Measurements from ENCODE around the gene ATP2C2. TPM values are rescaled to one million over a fixed set of nuclear protein-coding genes. Genes with fewer than 3 reads are reported as not detected.

Gene ATP2C2
- total and polyA plus RNA-seq, 2 experiments from 2014 or later, result 2.1 TPM

DNA sequence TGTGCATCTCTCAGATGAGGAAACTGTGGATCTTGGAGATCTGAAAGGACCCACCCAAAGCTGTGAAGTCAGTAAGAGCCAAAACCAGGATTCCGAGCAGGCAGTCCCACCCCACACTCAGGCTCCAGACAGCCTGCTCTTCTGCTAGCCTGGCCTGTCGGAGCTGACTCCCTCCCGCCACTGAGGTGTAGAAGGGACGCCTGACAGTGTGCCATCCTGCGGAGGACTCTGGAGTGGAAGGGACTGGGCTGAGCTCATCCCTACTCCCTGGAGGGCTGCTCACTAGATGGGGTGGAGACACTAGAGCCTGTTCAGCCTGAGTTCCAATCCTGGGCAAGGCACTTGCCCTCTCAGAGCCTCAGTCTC lies 37.7 kb upstream of the ATP2C2 start:
- peaks cover 6% of the 10 kb centered on the region for H3K4me1 Mint-ChIP-seq
- Histone ChIP-seq H3F3A (replicated peaks; ENCODE audit: low read depth) (no peaks in the 10 kb centered on the region), H3K36me3 (ENCODE audit: insufficient read depth) (no peaks in the 10 kb centered on the region), H3K79me2 (replicated peaks; ENCODE audit: insufficient read depth) (no peaks in the 10 kb centered on the region), H3K27ac (ENCODE audit: low read depth) (no peak overlapping the region), H4K20me1 (replicated peaks; ENCODE audit: insufficient read depth) (no peaks in the 10 kb centered on the region), H3K4me2 (no peak overlapping the region), H2AFZ (no peak overlapping the region), H3K4me1 (ENCODE audit: insufficient read depth) (no peaks in the 10 kb centered on the region), H3K27me3 (ENCODE audit: insufficient read depth) (no peaks in the 10 kb centered on the region), H3K9me2 (ENCODE audit: insufficient read depth) (no peaks in the 10 kb centered on the region), H3K4me3 (no peak overlapping the region)
- TF ChIP-seq EZH2phosphoT487 (IDR thresholded peaks at IDR 0.05; ENCODE audit: unreplicated experiment), result no peak
- DNase-seq (ENCODE audit: low spot score) (no peak), ATAC-seq (peak; percentile 34)
- no peak overlapping the region for H3K27ac Mint-ChIP-seq
- peaks cover 2% of the 10 kb centered on the region for H3K27me3 Mint-ChIP-seq (ENCODE audit: insufficient read depth, low read depth, poor library complexity)
- no peaks in the 10 kb centered on the region for H3K36me3 Mint-ChIP-seq (ENCODE audit: low read depth)
- no peaks in the 10 kb centered on the region for H3K9me3 Mint-ChIP-seq
- no peak overlapping the region for H3K4me3 Mint-ChIP-seq

- H3K4me3 ChIP-seq, result no peak overlapping the region
- no peak for TF ChIP-seq ETS1 (IDR thresholded peaks at IDR 0.05)
- TF ChIP-seq, protein P1, sequence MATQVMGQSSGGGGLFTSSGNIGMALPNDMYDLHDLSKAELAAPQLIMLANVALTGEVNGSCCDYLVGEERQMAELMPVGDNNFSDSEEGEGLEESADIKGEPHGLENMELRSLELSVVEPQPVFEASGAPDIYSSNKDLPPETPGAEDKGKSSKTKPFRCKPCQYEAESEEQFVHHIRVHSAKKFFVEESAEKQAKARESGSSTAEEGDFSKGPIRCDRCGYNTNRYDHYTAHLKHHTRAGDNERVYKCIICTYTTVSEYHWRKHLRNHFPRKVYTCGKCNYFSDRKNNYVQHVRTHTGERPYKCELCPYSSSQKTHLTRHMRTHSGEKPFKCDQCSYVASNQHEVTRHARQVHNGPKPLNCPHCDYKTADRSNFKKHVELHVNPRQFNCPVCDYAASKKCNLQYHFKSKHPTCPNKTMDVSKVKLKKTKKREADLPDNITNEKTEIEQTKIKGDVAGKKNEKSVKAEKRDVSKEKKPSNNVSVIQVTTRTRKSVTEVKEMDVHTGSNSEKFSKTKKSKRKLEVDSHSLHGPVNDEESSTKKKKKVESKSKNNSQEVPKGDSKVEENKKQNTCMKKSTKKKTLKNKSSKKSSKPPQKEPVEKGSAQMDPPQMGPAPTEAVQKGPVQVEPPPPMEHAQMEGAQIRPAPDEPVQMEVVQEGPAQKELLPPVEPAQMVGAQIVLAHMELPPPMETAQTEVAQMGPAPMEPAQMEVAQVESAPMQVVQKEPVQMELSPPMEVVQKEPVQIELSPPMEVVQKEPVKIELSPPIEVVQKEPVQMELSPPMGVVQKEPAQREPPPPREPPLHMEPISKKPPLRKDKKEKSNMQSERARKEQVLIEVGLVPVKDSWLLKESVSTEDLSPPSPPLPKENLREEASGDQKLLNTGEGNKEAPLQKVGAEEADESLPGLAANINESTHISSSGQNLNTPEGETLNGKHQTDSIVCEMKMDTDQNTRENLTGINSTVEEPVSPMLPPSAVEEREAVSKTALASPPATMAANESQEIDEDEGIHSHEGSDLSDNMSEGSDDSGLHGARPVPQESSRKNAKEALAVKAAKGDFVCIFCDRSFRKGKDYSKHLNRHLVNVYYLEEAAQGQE (IDR thresholded peaks at IDR 0.05; ENCODE audit: unreplicated experiment), result no peak
- no peak for TF ChIP-seq NANOG (IDR thresholded peaks at IDR 0.05; ENCODE audit: borderline replicate concordance)
- no peak for TF ChIP-seq ZNF114 (CRISPR knock-in tag; IDR thresholded peaks at IDR 0.05)
- TF ChIP-seq JUNB (IDR thresholded peaks at IDR 0.05; ENCODE audit: unreplicated experiment), result no peak
- TF ChIP-seq STAT1 (IDR thresholded peaks at IDR 0.05; ENCODE audit: unreplicated experiment), result no peak
- TF ChIP-seq EZH2phosphoT487 (IDR thresholded peaks at IDR 0.05; ENCODE audit: unreplicated experiment), result no peak
- no peak for TF ChIP-seq ZNF331 (CRISPR knock-in tag; IDR thresholded peaks at IDR 0.05; ENCODE audit: low read depth)
- TF ChIP-seq CREB1 (CRISPR knock-in tag; IDR thresholded peaks at IDR 0.05; ENCODE audit: low read depth), result no peak
- H3K27ac ChIP-seq (ENCODE audit: low read depth), result no peak overlapping the region
- H3K9me3 Mint-ChIP-seq, result peaks cover 3% of the 10 kb centered on the region; the same call in 2 of the 3 replicates
- no peaks in the 10 kb centered on the region for H3K36me3 Mint-ChIP-seq (ENCODE audit: low read depth)
- no peaks in the 10 kb centered on the region for H3F3A ChIP-seq (replicated peaks; ENCODE audit: low read depth)
- no peaks in the 10 kb centered on the region for H3K9me2 ChIP-seq (ENCODE audit: insufficient read depth)
- DNase-seq (ENCODE audit: low spot score) (no peak), ATAC-seq (no peak)
- no peak overlapping the region for H3K27ac Mint-ChIP-seq
- H2AFZ ChIP-seq, result no peak overlapping the region
- peaks cover 2% of the 10 kb centered on the region for H3K27me3 Mint-ChIP-seq (ENCODE audit: insufficient read depth, low read depth, poor library complexity)
- H4K20me1 ChIP-seq (replicated peaks; ENCODE audit: insufficient read depth), result no peaks in the 10 kb centered on the region
- H3K79me2 ChIP-seq (replicated peaks; ENCODE audit: insufficient read depth), result no peaks in the 10 kb centered on the region
- no peaks in the 10 kb centered on the region for H3K36me3 ChIP-seq (ENCODE audit: insufficient read depth)
- no peaks in the 10 kb centered on the region for H3K4me1 ChIP-seq (ENCODE audit: insufficient read depth)
- no peaks in the 10 kb centered on the region for H3K27me3 ChIP-seq (ENCODE audit: insufficient read depth)
- H3K4me2 ChIP-seq, result no peak overlapping the region
- peaks cover 6% of the 10 kb centered on the region for H3K4me1 Mint-ChIP-seq
- H3K4me3 Mint-ChIP-seq, result no peak overlapping the region
These were observed 36.1 kb upstream of the ATP2C2 start for GRCh38 chr16:84331998-84332780.
